HCT116 (cell line): ENCODE measurements around the gene NUP43. TPM values are rescaled to one million over a fixed set of nuclear protein-coding genes. Genes with fewer than 3 reads are reported as not detected.

Experiments used
- ATAC-seq: fragments of 200-7000 bp; cut with Tn5 transposase; 2 replicates; pipeline ENCODE4 v1.9.1; 2020; ENCODE audit warnings: mild to moderate bottlenecking, moderate library complexity
- BruUV-seq: library from RNA; stranded (reverse); fragments of 400-500 nt; replicated peaks from 2 replicates; lab custom pipeline; 2021; lab: Mats Ljungman, UMichigan
- CTCF ChIA-PET: fragments of 300-600 bp; sonication (Branson Sonifier 250); formaldehyde crosslinking; loops from one replicate; lab custom pipeline; 2021; ENCODE audit warnings: antibody characterized with exemption; lab: Charles Lee
- POLR2A ChIA-PET: fragments of 300-600, 350-600 bp; sonication (Branson Sonifier 250); formaldehyde crosslinking; loops from one replicate; lab custom pipeline; 2021; ENCODE audit warnings: antibody characterized with exemption; lab: Charles Lee
- RAD21 ChIA-PET, 2 experiments: fragments of 300-600 bp; sonication (Branson Sonifier 250); formaldehyde crosslinking; loops; one replicate each; lab custom pipeline; 2023; ENCODE audit warnings: low total read pairs in 2 of 2; ENCODE audit not compliant: uncharacterized antibody in 2 of 2, unreplicated experiment in 2 of 2, low non-redundant PET in 1 of 2; lab: Charles Lee
- DNase-seq: peaks from one replicate; pipeline ENCODE4 v3.0.0-alpha.2; 2010; ENCODE audit warnings: low read depth, low spot score
- H2AFZ ChIP-seq: fragments of 200-600 bp; shearing (Covaris generic), sonication (generic); 2 replicates; pipeline ENCODE4 v1.6.1; 2017; ENCODE audit warnings: low read depth, mixed run types, mixed read lengths, antibody characterized with exemption, low read length; ENCODE audit not compliant: poor library complexity, severe bottlenecking
- H3K27ac ChIP-seq: 2 replicates; pipeline ENCODE4 v1.5.1; 2012; ENCODE audit warnings: low read depth, low read length
- H3K27me3 ChIP-seq: fragments of 200-600 bp; sonication (generic); 2 replicates; pipeline ENCODE4 v1.6.1; 2016; ENCODE audit warnings: mixed run types, low read length, mixed read lengths; ENCODE audit not compliant: insufficient read depth
- H3K36me3 ChIP-seq, 2 experiments: fragments of 200-500 bp in 1 of 2; fragments of 200-600 bp in 1 of 2; sonication (Bioruptor generic) in 1 of 2; sonication (generic) in 1 of 2; 2 replicates each; pipeline versions ENCODE4 v1.5.1 to v1.6.1; 2014 to 2016; ENCODE audit warnings: low read length in 2 of 2, inconsistent platforms in 1 of 2, mixed read lengths in 1 of 2, mixed run types in 1 of 2; ENCODE audit not compliant: insufficient read depth in 2 of 2, control insufficient read depth in 1 of 2
- H3K4me1 ChIP-seq, 2 experiments: fragments of 200-600 bp in 1 of 2; sonication (generic) in 1 of 2; 2 replicates each; pipeline versions ENCODE4 v1.5.1 to v1.6.1; 2012 to 2017; ENCODE audit warnings: low read length in 2 of 2, inconsistent platforms in 1 of 2, mild to moderate bottlenecking in 1 of 2, mixed read lengths in 1 of 2, mixed run types in 1 of 2, moderate library complexity in 1 of 2; ENCODE audit not compliant: insufficient read depth in 2 of 2, control insufficient read depth in 1 of 2
- H3K4me2 ChIP-seq: fragments of 200-600 bp; sonication (generic); 2 replicates; pipeline ENCODE4 v1.6.1; 2017; ENCODE audit warnings: mixed run types, low read length, mixed read lengths
- H3K4me3 ChIP-seq, 2 experiments: fragments of 200-600 bp in 1 of 2; sonication (generic) in 1 of 2; replicated peaks in 1 of 2; 2 replicates each; pipeline ENCODE4 v1.5.1; 2011 to 2016; ENCODE audit warnings: low read length in 2 of 2, control low read depth in 1 of 2, low read depth in 1 of 2, mild to moderate bottlenecking in 1 of 2, mixed read lengths in 1 of 2, mixed run types in 1 of 2
- H3K79me2 ChIP-seq: fragments of 200-600 bp; sonication (generic); 2 replicates; pipeline ENCODE4 v1.6.1; 2017; ENCODE audit warnings: mild to moderate bottlenecking, mixed run types, low read length, moderate library complexity, mixed read lengths; ENCODE audit not compliant: insufficient read depth
- H3K9ac ChIP-seq: fragments of 200-600 bp; sonication (generic); 2 replicates; pipeline ENCODE4 v1.6.1; 2016; ENCODE audit warnings: low read length, mixed read lengths
- H3K9me2 ChIP-seq: fragments of 200-600 bp; sonication (generic), shearing (Covaris generic); 2 replicates; pipeline ENCODE4 v1.6.1; 2017; ENCODE audit warnings: mixed run types, mild to moderate bottlenecking, moderate library complexity; ENCODE audit not compliant: insufficient read depth
- H3K9me3 ChIP-seq, 2 experiments: fragments of 200-500 bp in 1 of 2; fragments of 200-600 bp in 1 of 2; sonication (Bioruptor generic) in 1 of 2; sonication (generic) in 1 of 2; 2 replicates each; pipeline ENCODE4 v1.6.1; 2014 to 2017; ENCODE audit warnings: low read length in 2 of 2, mixed read lengths in 2 of 2, inconsistent platforms in 1 of 2, low read depth in 1 of 2, mild to moderate bottlenecking in 1 of 2, mixed run types in 1 of 2, moderate library complexity in 1 of 2; ENCODE audit not compliant: control insufficient read depth in 1 of 2, insufficient read depth in 1 of 2
- H4K20me1 ChIP-seq: fragments of 200-600 bp; sonication (generic), shearing (Covaris generic); 2 replicates; pipeline ENCODE4 v1.6.1; 2017; ENCODE audit warnings: mixed run types, mild to moderate bottlenecking, moderate library complexity; ENCODE audit not compliant: insufficient read depth
- CBX3 ChIP-seq: IDR thresholded peaks from 2 replicates; pipeline ENCODE4 v1.6.1; 2012; ENCODE audit warnings: low read depth
- ELF1 ChIP-seq: IDR thresholded peaks from 2 replicates; pipeline ENCODE4 v1.6.1; 2012; ENCODE audit warnings: low read depth, borderline replicate concordance
- FOSL1 ChIP-seq: IDR thresholded peaks from 2 replicates; pipeline ENCODE4 v1.6.1; 2012; ENCODE audit warnings: low read depth
- JUND ChIP-seq: IDR thresholded peaks from 2 replicates; pipeline ENCODE4 v1.6.1; 2012
- SRF ChIP-seq: IDR thresholded peaks from 2 replicates; pipeline ENCODE4 v1.6.1; 2012; ENCODE audit warnings: low read depth
- TCF7L2 ChIP-seq: IDR thresholded peaks from 2 replicates; pipeline ENCODE4 v1.7.0; 2011; ENCODE audit warnings: borderline replicate concordance, inconsistent platforms; ENCODE audit not compliant: insufficient read depth, insufficient read length; ENCODE audit errors: extremely low read depth
- YY1 ChIP-seq: IDR thresholded peaks from 2 replicates; pipeline ENCODE4 v1.6.1; 2011; ENCODE audit warnings: low read length, low read depth, moderate library complexity, mild to moderate bottlenecking; ENCODE audit not compliant: insufficient replicate concordance; ENCODE audit errors: extremely low read depth
- ZNF274 ChIP-seq: fragments of 200-500 bp; sonication (Bioruptor generic); IDR thresholded peaks from 2 replicates; pipeline ENCODE4 v1.6.1; 2014; ENCODE audit warnings: mild to moderate bottlenecking, low read depth, low read length, inconsistent platforms
- intact Hi-C: fragments of 100-400 bp; cut with micrococcal nuclease; formaldehyde crosslinking; loops from 2 replicates; pipeline ENCODE4 v1.10.0; 2022
- total RNA-seq: library from RNA; stranded (reverse); gene quantifications from one replicate; pipeline ENCODE4 v1.2.1, GENCODE V29; 2021; ENCODE audit not compliant: unreplicated experiment
- TF ChIP-seq, protein P1 (sequence below): IDR thresholded peaks from 2 replicates; pipeline ENCODE4 v1.6.1; 2012
- TF ChIP-seq, protein P2 (sequence below): IDR thresholded peaks from 2 replicates; pipeline ENCODE4 v1.6.1; 2012; ENCODE audit warnings: low read depth
- TF ChIP-seq, protein P3 (sequence below): IDR thresholded peaks from 2 replicates; pipeline ENCODE4 v1.6.1; 2011; ENCODE audit warnings: mild to moderate bottlenecking, low read length, moderate library complexity; ENCODE audit not compliant: insufficient replicate concordance; ENCODE audit errors: extremely low read depth
- TF ChIP-seq, protein P4 (sequence below), 3 experiments: fragments of 200-600 bp in 1 of 3; sonication (generic) in 1 of 3; IDR thresholded peaks in 2 of 3; conservative IDR thresholded peaks in 1 of 3; 2 replicates each; pipeline ENCODE4 v1.5.1; 2012 to 2017; ENCODE audit warnings: low read depth in 2 of 3, low read length in 2 of 3, antibody characterized with exemption in 1 of 3, borderline replicate concordance in 1 of 3, control low read depth in 1 of 3, mild to moderate bottlenecking in 1 of 3, mixed read lengths in 1 of 3, mixed run types in 1 of 3, moderate library complexity in 1 of 3; ENCODE audit not compliant: insufficient read depth in 1 of 3

The NUP43 gene
- total RNA-seq, 1 experiment from 2014 or later = 51.0 TPM

DNA sequence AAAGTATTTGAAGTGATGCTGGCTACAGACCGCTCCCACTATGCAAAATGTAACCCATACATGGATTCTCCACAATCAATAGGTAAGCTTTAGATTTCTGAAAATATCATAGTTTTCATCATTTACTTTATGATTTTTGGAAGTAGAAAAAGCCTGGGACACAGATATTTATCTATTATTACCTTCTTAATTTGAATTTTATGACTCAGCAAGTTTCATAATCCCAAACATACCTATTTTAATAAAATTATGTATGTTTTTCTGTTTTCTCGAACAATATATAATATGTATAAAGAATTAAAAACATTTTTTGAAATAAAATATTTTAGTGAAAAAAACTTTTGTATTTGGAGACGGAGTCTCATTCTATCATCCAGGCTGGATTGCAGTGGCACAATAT is 24.9 kb upstream of the NUP43 start:
- H3K9ac ChIP-seq = no peak overlapping the region
- H3K36me3 ChIP-seq = peaks cover 22 to 24% of the 10 kb centered on the region in 2 experiments; a peak in 3 of 4 replicates
- ATAC-seq (no peak), DNase-seq (no peak)
- H2AFZ ChIP-seq = no peak overlapping the region
- POLR2A ChIA-PET = no interaction called here
- intact Hi-C loops = no loop called here
- no peaks in the 10 kb centered on the region for H4K20me1 ChIP-seq
- peaks cover 44% of the 10 kb centered on the region for H3K79me2 ChIP-seq
- no peak overlapping the region for H3K4me2 ChIP-seq
- RAD21 ChIA-PET = no interaction called here
- H3K9me2 ChIP-seq = no peaks in the 10 kb centered on the region
- no peak overlapping the region for H3K4me3 ChIP-seq
- no peak overlapping the region for H3K27ac ChIP-seq
- CTCF ChIA-PET = no interaction called here
- H3K27me3 ChIP-seq = no peaks in the 10 kb centered on the region
- peaks cover 0 to 5% of the 10 kb centered on the region in 2 experiments; a peak in 1 of 4 replicates for H3K9me3 ChIP-seq
- TF ChIP-seq, protein P1, sequence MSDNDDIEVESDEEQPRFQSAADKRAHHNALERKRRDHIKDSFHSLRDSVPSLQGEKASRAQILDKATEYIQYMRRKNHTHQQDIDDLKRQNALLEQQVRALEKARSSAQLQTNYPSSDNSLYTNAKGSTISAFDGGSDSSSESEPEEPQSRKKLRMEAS = no peak
- BruUV-seq = no TSS peak
- H3K4me1 ChIP-seq = peaks cover 2 to 14% of the 10 kb centered on the region in 2 experiments; a peak in 2 of 4 replicates

DNA sequence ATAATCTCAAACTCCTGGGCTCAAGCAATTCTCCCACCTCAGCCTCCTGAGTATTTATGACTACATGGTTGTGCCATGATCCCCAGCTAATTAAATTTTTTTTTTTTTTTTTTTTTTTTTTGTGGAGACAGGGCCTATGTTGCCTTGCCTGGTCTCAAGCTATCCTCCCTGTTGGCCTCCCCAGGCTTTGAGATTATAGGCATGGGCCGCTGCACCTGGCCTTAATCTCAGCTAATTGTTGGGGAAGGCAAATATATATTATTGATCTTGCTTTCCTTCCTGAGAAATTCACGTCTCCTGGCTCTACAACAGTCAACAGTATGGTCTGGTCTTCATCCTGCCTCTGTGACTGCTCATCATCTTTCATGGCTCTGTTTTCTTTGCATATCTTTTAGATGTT is 23.3 kb upstream of the NUP43 start:
- Histone ChIP-seq H3K27me3 (no peaks in the 10 kb centered on the region), H3K79me2 (peaks cover 56% of the 10 kb centered on the region), H2AFZ (no peak overlapping the region), H3K9ac (no peak overlapping the region), H3K4me2 (no peak overlapping the region), H3K4me1 (peaks cover 2 to 14% of the 10 kb centered on the region in 2 experiments; a peak in 2 of 4 replicates), H3K4me3 (no peak overlapping the region), H3K9me3 (peaks cover 0 to 8% of the 10 kb centered on the region in 2 experiments; a peak in 1 of 4 replicates), H3K36me3 (peaks cover 18 to 22% of the 10 kb centered on the region in 2 experiments; a peak in 3 of 4 replicates), H4K20me1 (no peaks in the 10 kb centered on the region), H3K27ac (no peak overlapping the region), H3K9me2 (no peaks in the 10 kb centered on the region)
- intact Hi-C loops = no loop called here
- ChIA-PET POLR2A (no interaction called here), RAD21 (no interaction called here), CTCF (no interaction called here)
- no TSS peak for BruUV-seq
- DNase-seq = no peak
- no peak for ATAC-seq
- TF ChIP-seq FOSL1 (no peak), SRF (no peak), TCF7L2 (no peak), JUND (no peak), YY1 (no peak), ELF1 (no peak), CBX3 (no peak), ZNF274 (no peak)
- TF ChIP-seq, protein P2, sequence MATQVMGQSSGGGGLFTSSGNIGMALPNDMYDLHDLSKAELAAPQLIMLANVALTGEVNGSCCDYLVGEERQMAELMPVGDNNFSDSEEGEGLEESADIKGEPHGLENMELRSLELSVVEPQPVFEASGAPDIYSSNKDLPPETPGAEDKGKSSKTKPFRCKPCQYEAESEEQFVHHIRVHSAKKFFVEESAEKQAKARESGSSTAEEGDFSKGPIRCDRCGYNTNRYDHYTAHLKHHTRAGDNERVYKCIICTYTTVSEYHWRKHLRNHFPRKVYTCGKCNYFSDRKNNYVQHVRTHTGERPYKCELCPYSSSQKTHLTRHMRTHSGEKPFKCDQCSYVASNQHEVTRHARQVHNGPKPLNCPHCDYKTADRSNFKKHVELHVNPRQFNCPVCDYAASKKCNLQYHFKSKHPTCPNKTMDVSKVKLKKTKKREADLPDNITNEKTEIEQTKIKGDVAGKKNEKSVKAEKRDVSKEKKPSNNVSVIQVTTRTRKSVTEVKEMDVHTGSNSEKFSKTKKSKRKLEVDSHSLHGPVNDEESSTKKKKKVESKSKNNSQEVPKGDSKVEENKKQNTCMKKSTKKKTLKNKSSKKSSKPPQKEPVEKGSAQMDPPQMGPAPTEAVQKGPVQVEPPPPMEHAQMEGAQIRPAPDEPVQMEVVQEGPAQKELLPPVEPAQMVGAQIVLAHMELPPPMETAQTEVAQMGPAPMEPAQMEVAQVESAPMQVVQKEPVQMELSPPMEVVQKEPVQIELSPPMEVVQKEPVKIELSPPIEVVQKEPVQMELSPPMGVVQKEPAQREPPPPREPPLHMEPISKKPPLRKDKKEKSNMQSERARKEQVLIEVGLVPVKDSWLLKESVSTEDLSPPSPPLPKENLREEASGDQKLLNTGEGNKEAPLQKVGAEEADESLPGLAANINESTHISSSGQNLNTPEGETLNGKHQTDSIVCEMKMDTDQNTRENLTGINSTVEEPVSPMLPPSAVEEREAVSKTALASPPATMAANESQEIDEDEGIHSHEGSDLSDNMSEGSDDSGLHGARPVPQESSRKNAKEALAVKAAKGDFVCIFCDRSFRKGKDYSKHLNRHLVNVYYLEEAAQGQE = no peak
- TF ChIP-seq, protein P3, sequence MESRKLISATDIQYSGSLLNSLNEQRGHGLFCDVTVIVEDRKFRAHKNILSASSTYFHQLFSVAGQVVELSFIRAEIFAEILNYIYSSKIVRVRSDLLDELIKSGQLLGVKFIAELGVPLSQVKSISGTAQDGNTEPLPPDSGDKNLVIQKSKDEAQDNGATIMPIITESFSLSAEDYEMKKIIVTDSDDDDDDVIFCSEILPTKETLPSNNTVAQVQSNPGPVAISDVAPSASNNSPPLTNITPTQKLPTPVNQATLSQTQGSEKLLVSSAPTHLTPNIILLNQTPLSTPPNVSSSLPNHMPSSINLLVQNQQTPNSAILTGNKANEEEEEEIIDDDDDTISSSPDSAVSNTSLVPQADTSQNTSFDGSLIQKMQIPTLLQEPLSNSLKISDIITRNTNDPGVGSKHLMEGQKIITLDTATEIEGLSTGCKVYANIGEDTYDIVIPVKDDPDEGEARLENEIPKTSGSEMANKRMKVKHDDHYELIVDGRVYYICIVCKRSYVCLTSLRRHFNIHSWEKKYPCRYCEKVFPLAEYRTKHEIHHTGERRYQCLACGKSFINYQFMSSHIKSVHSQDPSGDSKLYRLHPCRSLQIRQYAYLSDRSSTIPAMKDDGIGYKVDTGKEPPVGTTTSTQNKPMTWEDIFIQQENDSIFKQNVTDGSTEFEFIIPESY = no peak
- TF ChIP-seq, protein P4, sequence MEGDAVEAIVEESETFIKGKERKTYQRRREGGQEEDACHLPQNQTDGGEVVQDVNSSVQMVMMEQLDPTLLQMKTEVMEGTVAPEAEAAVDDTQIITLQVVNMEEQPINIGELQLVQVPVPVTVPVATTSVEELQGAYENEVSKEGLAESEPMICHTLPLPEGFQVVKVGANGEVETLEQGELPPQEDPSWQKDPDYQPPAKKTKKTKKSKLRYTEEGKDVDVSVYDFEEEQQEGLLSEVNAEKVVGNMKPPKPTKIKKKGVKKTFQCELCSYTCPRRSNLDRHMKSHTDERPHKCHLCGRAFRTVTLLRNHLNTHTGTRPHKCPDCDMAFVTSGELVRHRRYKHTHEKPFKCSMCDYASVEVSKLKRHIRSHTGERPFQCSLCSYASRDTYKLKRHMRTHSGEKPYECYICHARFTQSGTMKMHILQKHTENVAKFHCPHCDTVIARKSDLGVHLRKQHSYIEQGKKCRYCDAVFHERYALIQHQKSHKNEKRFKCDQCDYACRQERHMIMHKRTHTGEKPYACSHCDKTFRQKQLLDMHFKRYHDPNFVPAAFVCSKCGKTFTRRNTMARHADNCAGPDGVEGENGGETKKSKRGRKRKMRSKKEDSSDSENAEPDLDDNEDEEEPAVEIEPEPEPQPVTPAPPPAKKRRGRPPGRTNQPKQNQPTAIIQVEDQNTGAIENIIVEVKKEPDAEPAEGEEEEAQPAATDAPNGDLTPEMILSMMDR (IDR thresholded peaks at IDR 0.05 in 2 of 3, conservative IDR thresholded peaks at IDR 0.05 in 1 of 3; ENCODE audit: borderline replicate concordance in 1 of 3, insufficient read depth in 1 of 3, low read depth in 2 of 3, low read length in 2 of 3) = no peak
